ENCODE results near the gene NEURL2.

GRCh38 chr20:45882469-45883099 lies 8.4 kb downstream of the NEURL2 start:
- TF ChIP-seq CTCF (IDR thresholded peaks at IDR 0.05): no peak
- no peak for TF ChIP-seq POLR2A (IDR thresholded peaks at IDR 0.05)

Data from uterus (tissue), 2 donors.